Measurements from ENCODE around the gene PYGO2.

PYGO2 gene, protein sequence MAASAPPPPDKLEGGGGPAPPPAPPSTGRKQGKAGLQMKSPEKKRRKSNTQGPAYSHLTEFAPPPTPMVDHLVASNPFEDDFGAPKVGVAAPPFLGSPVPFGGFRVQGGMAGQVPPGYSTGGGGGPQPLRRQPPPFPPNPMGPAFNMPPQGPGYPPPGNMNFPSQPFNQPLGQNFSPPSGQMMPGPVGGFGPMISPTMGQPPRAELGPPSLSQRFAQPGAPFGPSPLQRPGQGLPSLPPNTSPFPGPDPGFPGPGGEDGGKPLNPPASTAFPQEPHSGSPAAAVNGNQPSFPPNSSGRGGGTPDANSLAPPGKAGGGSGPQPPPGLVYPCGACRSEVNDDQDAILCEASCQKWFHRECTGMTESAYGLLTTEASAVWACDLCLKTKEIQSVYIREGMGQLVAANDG

GRCh38 chr1:154961207-154962155 is at the start of gene PYGO2:
PYGO2 (minus strand) TSS chr1:154961782; CDS start chr1:154961576, 206 bp downstream.
- peak in 1 of 2 experiments; percentile 34 for DNase-seq (ENCODE audit: low read depth in 2 of 2)

DNA sequence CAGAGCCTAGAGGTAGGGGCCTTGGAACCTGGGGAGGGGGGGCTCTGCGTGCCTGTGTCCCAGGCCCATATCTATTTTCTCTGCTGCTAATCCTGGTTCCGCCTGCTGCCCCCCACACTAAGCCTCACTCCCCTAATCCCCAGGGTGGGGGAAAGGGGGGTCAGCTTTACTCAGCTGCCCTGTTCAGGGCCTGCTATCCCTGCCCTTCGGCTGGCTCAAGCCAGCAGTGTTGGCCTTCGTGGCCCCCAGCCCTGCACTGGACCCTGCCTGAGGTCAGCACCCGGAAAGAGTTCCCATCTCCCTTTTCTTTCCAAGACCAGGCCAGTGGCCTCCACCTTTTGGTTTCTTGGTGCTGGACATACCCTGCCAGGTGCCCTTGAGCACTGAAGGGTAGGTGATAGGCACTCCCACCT is 49.4 kb upstream of the PYGO2 start:
- DNase-seq (ENCODE audit: low read depth in 2 of 2), result no peak

DNA sequence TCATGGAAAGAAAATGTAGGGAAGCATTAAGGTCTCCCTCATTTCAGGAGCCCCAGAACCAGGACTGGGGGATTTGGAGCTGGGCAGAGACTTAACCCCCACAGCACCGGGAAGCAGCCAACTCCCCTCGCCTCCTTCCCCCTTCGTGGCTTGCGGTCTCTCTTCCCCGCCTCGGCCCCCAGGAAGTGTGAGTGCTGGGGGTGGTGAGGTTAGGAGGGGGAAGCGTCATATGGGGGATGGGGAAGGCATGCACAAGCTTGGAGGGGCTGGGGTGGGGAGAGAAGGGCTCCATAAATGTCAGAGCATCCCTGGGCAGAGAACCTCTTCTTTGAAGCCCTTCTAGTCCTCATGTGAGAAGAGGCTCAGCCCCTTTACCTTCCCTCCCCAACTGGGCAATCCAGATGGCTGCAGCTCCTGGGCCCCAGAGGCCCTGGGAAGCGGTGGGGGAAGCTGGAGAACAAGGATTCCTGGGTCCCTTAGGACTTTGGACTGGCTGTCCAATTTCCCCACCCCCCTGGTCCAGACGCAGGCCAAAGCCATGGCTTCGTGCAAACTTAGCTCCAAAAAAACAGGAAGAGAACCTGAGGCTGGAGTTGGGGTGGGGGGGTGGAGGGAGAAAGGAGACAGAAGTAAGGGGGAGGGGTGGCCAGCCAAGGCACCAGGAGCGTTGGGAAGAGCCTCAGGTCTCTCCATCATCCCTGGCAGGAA is 48.8 kb upstream of the PYGO2 start:
- no peak for DNase-seq (ENCODE audit: low read depth in 2 of 2)

DNA sequence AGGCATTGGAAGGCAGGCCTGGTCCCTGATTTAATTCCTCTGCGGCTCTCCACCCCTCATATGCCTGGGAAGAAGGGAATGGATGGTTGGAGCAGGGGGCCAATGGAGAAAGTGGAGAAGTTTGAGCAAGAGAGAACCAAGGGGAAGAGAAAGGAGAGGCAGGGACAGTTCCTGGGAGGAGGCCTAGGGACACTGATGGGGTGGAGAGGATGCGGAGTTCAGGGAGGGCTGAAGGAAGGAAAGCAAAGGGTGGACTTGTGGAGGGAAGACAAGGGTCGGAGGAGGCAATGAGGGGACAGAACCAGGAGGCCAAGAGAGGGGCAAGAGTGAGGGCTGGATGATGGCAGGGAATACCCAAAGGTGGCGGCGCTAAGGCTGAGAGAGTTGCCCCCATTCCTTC is 48.2 kb upstream of the PYGO2 start:
- DNase-seq (ENCODE audit: low read depth in 2 of 2), result no peak

DNA sequence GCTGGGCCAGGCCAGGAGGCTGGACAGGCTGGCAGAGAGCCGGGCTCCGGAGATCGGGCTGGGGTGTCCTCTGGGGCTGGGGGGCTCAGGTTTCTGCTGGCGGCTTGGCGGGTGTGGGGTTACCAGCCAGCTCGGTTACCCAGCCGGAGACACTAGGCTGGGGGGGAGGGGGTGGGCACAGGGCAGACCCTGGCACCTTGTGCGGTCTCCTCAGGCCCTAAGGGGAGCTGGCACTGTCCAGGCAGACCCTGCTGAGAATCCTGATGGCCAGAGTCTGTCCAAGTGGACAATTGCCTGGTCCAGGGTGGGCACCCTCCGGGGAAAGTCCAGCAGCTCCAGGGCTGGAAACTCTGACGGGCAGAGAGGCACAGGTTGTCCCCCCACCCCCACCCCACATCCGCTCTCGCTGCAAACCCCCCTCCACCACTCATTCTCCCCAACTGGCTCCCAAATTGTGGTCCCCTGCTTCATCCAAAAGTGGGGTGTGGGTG is 47.7 kb upstream of the PYGO2 start:
- no peak for DNase-seq (ENCODE audit: low read depth in 2 of 2)

- no peak for DNase-seq (ENCODE audit: low read depth in 2 of 2)
Observed at GRCh38 chr1:155008015-155008941, 46.7 kb upstream of the PYGO2 start.

- DNase-seq (ENCODE audit: low read depth in 2 of 2), result no peak
Observed at GRCh38 chr1:155007251-155007828, 45.8 kb upstream of the PYGO2 start.

DNA sequence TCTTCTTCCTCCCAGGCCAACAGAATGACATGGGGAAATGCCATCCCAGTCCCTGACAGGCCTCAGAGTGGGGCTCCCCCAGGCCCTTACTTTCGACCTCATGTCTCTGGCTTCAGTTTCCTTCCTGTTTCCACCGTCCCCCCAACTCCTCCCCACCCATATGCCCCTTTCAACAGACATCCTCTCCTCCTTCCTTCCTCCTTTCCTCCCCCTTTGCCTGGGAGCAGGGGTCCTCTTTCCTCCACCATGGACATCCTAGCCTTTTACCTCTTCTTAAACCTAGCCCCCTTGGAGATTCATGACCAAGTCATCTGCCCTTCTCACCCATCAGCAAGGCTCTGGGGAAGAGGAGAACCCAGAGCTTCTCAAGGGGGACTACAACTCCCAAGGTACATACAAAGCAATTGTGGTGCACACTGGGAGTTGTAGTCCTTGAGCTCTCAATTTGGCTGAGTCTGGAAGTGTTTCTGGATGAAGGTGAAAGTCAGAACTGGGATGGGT is 45.1 kb upstream of the PYGO2 start:
- DNase-seq (ENCODE audit: low read depth in 2 of 2), result no peak

- no peak for DNase-seq (ENCODE audit: low read depth in 2 of 2)
Observed at GRCh38 chr1:155005076-155006011, 43.8 kb upstream of the PYGO2 start.

- DNase-seq (ENCODE audit: low read depth in 2 of 2), result no peak
Observed at GRCh38 chr1:155004352-155005075, 42.9 kb upstream of the PYGO2 start.

DNA sequence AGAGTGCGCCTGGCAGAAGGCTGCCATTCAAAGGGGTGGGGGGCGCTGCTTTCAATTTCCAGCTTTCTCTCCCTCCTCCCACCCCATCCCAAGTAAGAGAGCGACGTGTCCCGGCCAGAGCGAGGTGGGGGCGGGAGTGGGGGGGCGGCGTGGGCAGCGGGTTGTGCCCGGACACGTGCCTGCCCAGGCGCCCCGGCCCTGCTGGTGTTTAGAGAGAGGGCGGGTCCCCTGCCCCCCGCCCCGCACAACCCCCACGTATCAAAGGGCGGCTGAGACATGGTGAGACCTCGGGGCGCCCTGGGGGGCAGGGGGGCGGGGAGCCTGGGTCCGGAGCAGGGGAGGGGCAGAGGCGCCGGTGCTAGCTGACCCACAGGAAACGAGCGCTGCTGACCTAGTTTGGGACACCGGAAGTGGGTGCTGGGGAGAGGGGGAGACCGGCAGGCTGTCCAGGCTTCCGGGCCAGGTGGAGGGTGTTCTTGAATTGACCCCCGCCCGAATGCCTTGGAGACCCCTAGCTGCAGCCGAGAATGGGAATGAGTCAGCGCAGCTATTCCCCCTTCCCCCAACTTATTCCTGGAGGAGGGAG is 42.3 kb upstream of the PYGO2 start:
- no peak for DNase-seq (ENCODE audit: low read depth in 2 of 2)

- no peak for DNase-seq (ENCODE audit: low read depth in 2 of 2)
Observed at GRCh38 chr1:155003227-155003765, 41.7 kb upstream of the PYGO2 start.

DNA sequence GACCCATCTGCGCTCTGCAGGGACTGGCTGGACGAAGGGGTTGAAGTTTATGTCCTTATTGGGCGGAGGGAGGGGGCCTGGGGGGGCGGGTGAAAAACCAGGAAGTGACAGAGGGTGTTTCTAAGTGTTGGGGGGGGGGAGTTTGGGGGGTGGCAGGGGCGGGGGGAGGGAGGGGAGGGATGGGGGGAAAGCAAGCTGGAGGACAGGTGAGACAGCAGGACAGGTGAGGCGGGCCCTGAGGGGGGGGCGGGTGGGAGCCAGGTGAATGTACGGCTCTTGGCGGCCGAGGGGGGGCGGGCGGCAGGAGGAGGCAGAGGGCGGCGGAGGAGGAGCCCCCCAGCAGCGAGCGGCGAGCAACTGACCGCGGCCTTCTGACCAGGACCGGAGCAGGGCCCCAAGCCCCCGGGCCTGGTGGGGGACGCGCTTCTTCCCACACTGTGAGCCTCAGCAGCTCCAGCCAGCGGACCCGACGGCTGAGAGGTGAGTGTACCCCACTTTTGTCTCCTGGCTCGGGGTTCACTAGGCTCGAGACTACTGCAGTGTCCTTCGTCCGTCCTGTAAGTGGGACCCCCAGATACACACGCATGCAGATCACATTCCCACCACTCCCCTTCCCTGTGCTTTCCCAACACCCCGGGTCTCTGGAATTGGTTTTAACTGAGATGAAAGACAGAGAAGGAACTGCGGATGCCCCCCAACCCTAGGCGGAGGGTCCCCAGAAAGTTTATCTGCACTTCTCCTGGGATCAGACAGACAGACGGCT is 41.1 kb upstream of the PYGO2 start, which contains the start of gene ZBTB7B:
Gene ZBTB7B (plus strand): TSS at position 339 of the 763 bp plus-strand sequence. CDS start 11,859 bp downstream, outside the sequence.
- no peak for DNase-seq (ENCODE audit: low read depth in 2 of 2)

DNA sequence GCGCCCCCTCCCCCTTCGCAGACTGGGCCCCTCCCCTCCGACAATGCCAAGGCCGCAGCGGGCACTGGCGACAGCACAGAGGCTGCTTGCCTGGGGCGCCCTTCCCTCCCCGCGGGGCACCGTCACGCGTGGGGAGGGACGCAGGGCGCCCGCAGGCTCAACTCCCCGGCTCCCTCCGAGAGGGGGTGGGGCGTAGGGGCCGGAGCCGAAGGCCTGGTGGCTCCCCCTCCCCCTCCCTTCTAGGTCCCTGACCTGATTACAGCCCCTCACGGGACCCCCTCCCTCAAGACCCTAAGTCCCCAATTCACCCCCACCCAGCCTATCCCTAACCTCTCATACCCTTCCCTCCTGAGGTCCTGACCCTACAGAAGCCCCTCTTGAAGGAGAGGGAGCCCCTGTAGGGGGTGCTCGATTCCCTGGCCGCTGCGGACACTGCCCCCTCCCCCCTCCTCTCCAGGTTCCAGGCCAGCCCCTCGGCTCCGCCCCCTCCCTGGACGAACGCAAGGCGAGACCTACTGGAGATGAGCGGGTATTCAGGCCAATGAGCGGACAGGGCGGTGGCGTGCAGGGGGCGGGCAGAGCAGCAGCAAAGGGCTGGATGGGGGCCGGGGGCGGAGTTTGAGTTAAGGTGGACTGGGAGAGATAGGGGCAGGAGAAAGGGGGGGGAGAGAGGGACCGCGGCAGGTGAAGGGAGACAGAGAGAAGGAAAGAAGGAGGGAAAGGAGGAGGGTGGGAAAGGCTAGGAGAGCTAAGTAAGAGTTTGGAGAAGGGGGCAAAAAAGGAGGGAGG is 40.3 kb upstream of the PYGO2 start:
- DNase-seq (ENCODE audit: low read depth in 2 of 2), result peak; percentile 95 to 96

DNA sequence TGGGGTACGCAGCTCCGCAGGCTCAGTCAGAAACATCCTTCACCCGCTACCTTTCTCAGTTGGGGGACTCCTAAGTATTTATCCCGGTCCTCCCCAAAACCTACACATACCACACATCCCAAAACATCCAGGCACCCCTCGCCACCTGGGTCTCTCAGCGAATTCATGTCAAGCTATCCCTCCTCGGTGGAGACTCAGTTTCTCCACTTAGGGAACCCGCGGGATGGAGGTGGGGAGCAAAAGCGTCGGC is 39.8 kb upstream of the PYGO2 start:
- no peak for DNase-seq (ENCODE audit: low read depth in 2 of 2)

DNA sequence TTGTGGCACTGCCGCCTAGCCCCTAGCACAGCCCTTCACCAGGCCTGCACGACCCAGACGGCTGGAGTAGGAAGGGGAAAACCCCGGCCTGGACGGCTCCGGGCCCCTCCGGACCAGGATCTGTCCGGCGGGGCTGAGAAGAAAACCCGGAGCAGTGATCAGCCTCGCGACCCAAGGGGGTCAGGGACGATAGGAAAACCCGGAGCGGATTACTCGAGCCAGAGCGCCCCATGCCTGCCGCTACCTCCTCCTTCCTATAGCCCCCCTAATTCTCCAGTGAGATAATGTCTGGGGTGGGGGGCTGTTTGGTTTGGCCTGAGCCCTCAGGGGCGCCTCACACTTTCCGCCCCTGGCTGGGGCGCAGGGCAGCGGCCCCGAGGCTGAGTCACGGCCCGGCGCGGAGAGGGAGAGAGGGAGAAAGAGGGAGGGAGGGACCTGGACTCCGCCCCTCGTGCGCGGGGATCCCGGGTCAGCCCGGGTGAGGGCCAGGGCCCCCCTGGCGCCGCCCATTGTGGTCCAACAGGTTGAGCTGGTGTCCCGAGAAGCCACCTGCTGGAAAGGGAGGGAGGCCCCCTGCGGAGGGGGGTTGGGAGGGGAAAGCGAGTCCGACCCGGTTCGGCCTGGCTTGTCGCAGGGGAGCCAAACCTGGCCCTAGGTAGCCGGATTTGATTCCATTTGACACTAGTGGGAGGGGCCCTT is 39.3 kb upstream of the PYGO2 start:
- DNase-seq (ENCODE audit: low read depth in 2 of 2), result peak; percentile 47 to 53

Data from fibroblast of skin of left biceps (primary cell).